CD4-positive, alpha-beta T cell (primary cell): ENCODE results near the gene ENOX2. TPM values are rescaled to one million over a fixed set of nuclear protein-coding genes. Genes with fewer than 3 reads are reported as not detected.

ENCODE experiments used
- ATAC-seq: fragments of 200-7000 bp; cut with Tn5 transposase; one replicate; pipeline ENCODE4 v1.10.0; 2022; ENCODE audit warnings: mild to moderate bottlenecking; ENCODE audit not compliant: poor library complexity
- CTCF ChIA-PET: fragments of 350-600 bp; sonication (Branson Sonifier 250); formaldehyde crosslinking; loops from one replicate; lab custom pipeline; 2021; ENCODE audit warnings: antibody characterized with exemption, inconsistent platforms; lab: Charles Lee
- POLR2A ChIA-PET: fragments of 350-600 bp; sonication (Branson Sonifier 250); formaldehyde crosslinking; loops from one replicate; lab custom pipeline; 2021; ENCODE audit warnings: antibody characterized with exemption, inconsistent platforms; lab: Charles Lee
- DNase-seq, 14 experiments: peaks; one replicate each; pipeline ENCODE4 v3.0.0-alpha.2; 2013 to 2020; ENCODE audit warnings: mixed read lengths in 2 of 14
- H3K27ac ChIP-seq, 2 donors: one replicate each; pipeline versions ENCODE4 v1.5.1 to v1.7.0; 2013; ENCODE audit warnings: low read length in 2 of 2, low read depth in 1 of 2, mild to moderate bottlenecking in 1 of 2
- H3K27me3 ChIP-seq, 2 experiments: 1 replicate in 1 of 2; 2 replicates in 1 of 2; pipeline versions ENCODE4 v1.6.1 to v1.7.0; 2013; ENCODE audit warnings: low read length in 2 of 2, control low read depth in 1 of 2, mild to moderate bottlenecking in 1 of 2, moderate library complexity in 1 of 2; ENCODE audit not compliant: insufficient read depth in 2 of 2, control insufficient read depth in 1 of 2
- H3K36me3 ChIP-seq: one replicate; pipeline ENCODE4 v1.6.1; 2013; ENCODE audit warnings: low read length, control low read depth; ENCODE audit not compliant: insufficient read depth
- H3K4me1 ChIP-seq: one replicate; pipeline ENCODE4 v1.6.1; 2013; ENCODE audit warnings: low read length, control low read depth; ENCODE audit not compliant: insufficient read depth
- H3K4me3 ChIP-seq: one replicate; pipeline ENCODE4 v1.5.1; 2013; ENCODE audit warnings: mild to moderate bottlenecking, low read length, moderate library complexity
- H3K9me3 ChIP-seq, 2 experiments: 1 replicate in 1 of 2; 2 replicates in 1 of 2; pipeline versions ENCODE4 v1.6.1 to v1.7.0; 2013; ENCODE audit warnings: low read length in 2 of 2, mild to moderate bottlenecking in 2 of 2, control low read depth in 1 of 2, moderate library complexity in 1 of 2; ENCODE audit not compliant: control insufficient read depth in 1 of 2, insufficient read depth in 1 of 2
- H3K27ac Mint-ChIP-seq: one replicate; pipeline ENCODE4 v1.8.0; 2020; ENCODE audit warnings: mixed read lengths
- H3K27me3 Mint-ChIP-seq: one replicate; pipeline ENCODE4 v1.8.0; 2021; ENCODE audit warnings: mixed read lengths
- H3K36me3 Mint-ChIP-seq: one replicate; pipeline ENCODE4 v1.8.0; 2021; ENCODE audit warnings: low read depth, mixed read lengths
- H3K4me1 Mint-ChIP-seq: one replicate; pipeline ENCODE4 v1.8.0; 2021; ENCODE audit warnings: low read depth, mixed read lengths
- H3K4me3 Mint-ChIP-seq: one replicate; pipeline ENCODE4 v1.8.0; 2020; ENCODE audit warnings: mild to moderate bottlenecking, mixed read lengths
- H3K9me3 Mint-ChIP-seq: one replicate; pipeline ENCODE4 v1.8.0; 2020; ENCODE audit warnings: mixed read lengths
- intact Hi-C, 2 experiments: fragments of 100-400 bp; cut with DNase I in 1 of 2; cut with micrococcal nuclease in 1 of 2; formaldehyde crosslinking; loops; one replicate each; pipeline versions ENCODE4 v1.15.1 to v1.9.0; 2023 to 2025; cut with DNase I, micrococcal nuclease
- total RNA-seq, 174 experiments: library from RNA in 2 of 174; stranded (reverse) in 2 of 174; gene quantifications; one replicate each; pipeline ENCODE4 v1.2.3 and lab custom pipeline; 2021 to 2026
- TF ChIP-seq, protein P1 (sequence below): fragments of 200-600 bp; IDR thresholded peaks from one replicate; pipeline ENCODE4 v1.8.0; 2022; ENCODE audit warnings: antibody characterized with exemption, mild to moderate bottlenecking

The ENOX2 gene
- total RNA-seq, 2 experiments from 2014 or later = 4.0 to 6.5 TPM

DNA sequence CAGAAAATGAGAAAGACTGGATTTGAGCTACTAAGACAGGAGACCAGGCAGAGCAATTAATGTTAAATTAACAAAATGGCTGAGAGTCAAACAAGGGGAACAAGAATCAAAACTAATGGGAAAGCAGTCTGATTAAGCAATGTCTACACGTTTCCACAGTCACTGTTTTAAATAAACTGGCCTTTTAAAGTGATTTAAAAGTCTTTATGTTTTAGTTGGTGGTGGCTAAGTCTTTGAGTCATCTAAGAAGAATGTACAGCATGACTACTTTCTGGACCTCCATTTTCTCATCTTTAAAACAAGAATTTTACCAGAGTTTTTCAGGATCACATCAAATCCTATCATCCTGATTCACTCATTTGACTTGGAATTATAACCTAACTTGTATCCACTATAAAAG is 233.8 kb downstream of the ENOX2 start:
- Histone ChIP-seq H3K4me3 (no peak overlapping the region), H3K36me3 (peaks cover 12% of the 10 kb centered on the region), H3K27me3 (no peaks in the 10 kb centered on the region), H3K27ac (no peak overlapping the region), H3K4me1 (no peaks in the 10 kb centered on the region), H3K9me3 (no peaks in the 10 kb centered on the region)
- no peak for ATAC-seq
- no peak overlapping the region for H3K27ac Mint-ChIP-seq
- H3K4me3 Mint-ChIP-seq = no peak overlapping the region
- H3K36me3 Mint-ChIP-seq = peaks cover 90% of the 10 kb centered on the region
- H3K4me1 Mint-ChIP-seq = no peaks in the 10 kb centered on the region
- ChIA-PET POLR2A (no interaction called here), CTCF (no interaction called here)
- TF ChIP-seq, protein P1, sequence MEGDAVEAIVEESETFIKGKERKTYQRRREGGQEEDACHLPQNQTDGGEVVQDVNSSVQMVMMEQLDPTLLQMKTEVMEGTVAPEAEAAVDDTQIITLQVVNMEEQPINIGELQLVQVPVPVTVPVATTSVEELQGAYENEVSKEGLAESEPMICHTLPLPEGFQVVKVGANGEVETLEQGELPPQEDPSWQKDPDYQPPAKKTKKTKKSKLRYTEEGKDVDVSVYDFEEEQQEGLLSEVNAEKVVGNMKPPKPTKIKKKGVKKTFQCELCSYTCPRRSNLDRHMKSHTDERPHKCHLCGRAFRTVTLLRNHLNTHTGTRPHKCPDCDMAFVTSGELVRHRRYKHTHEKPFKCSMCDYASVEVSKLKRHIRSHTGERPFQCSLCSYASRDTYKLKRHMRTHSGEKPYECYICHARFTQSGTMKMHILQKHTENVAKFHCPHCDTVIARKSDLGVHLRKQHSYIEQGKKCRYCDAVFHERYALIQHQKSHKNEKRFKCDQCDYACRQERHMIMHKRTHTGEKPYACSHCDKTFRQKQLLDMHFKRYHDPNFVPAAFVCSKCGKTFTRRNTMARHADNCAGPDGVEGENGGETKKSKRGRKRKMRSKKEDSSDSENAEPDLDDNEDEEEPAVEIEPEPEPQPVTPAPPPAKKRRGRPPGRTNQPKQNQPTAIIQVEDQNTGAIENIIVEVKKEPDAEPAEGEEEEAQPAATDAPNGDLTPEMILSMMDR = no peak
- no peak for DNase-seq
- intact Hi-C loops = no loop called here
- no peaks in the 10 kb centered on the region for H3K27me3 Mint-ChIP-seq
- no peaks in the 10 kb centered on the region for H3K9me3 Mint-ChIP-seq

DNA sequence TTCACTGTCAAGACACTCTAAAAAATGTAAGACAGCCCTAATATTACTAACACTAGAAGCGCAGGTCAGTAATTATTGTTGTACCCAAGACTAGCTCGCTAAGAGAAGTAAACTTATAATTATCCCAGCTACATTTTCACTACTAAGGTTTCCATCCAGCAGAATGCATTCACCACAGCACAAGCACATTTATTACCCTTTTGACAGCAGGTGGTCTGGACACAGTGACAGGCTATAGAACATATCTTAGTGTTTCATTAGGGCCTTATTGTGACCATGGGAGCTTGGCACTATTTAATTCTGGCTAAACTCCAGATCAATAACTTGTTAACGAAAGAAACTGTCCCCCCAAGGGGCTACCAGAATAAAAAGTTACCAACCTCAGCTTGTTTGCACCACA is 237.7 kb downstream of the ENOX2 start:
- Histone ChIP-seq H3K4me1 (no peaks in the 10 kb centered on the region), H3K4me3 (no peak overlapping the region), H3K27ac (no peak overlapping the region), H3K9me3 (no peaks in the 10 kb centered on the region), H3K36me3 (peaks cover 16% of the 10 kb centered on the region), H3K27me3 (no peaks in the 10 kb centered on the region)
- Mint-ChIP-seq H3K27ac (no peak overlapping the region), H3K4me1 (no peaks in the 10 kb centered on the region), H3K4me3 (no peak overlapping the region), H3K36me3 (peaks cover 92% of the 10 kb centered on the region), H3K9me3 (no peaks in the 10 kb centered on the region), H3K27me3 (no peaks in the 10 kb centered on the region)
- TF ChIP-seq, protein P1 = no peak
- ATAC-seq (no peak), DNase-seq (no peak)
- intact Hi-C loops = no loop called here
- ChIA-PET POLR2A (no interaction called here), CTCF (no interaction called here)

DNA sequence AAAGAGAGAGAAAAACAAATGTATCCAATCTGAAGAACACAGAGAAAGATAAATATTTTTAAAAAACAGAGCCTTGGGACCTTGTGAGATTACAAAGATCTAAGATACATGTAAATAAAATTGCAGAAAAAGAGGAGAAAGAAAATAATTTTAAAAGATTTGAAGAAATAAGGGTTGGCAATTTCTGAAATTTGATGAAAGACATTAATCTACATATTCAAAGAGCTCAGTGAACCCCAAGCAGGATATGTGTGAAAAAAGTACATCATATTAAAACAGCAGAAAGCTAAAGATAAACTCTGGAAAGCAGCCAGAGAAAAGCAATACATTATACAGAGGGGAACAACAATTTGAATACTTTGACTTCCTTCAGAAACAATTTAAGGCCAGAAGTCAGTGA is 244.7 kb downstream of the ENOX2 start:
- POLR2A ChIA-PET = no interaction called here
- no peaks in the 10 kb centered on the region for H3K27me3 Mint-ChIP-seq

More for the DNA sequence above, 244.7 kb downstream of the ENOX2 start:
- Histone ChIP-seq H3K9me3 (no peaks in the 10 kb centered on the region), H3K27me3 (no peaks in the 10 kb centered on the region), H3K4me1 (no peaks in the 10 kb centered on the region), H3K4me3 (no peak overlapping the region), H3K36me3 (peaks cover 10% of the 10 kb centered on the region), H3K27ac (no peak overlapping the region)
- ATAC-seq = no peak
- H3K4me1 Mint-ChIP-seq = no peaks in the 10 kb centered on the region
- TF ChIP-seq, protein P1 = no peak
- H3K4me3 Mint-ChIP-seq = no peak overlapping the region
- CTCF ChIA-PET = no interaction called here
- no peak for DNase-seq
- H3K9me3 Mint-ChIP-seq = no peaks in the 10 kb centered on the region
- no peak overlapping the region for H3K27ac Mint-ChIP-seq
- peaks cover 70% of the 10 kb centered on the region for H3K36me3 Mint-ChIP-seq
- intact Hi-C loops = no loop called here
